HG02759 (cell line): ENCODE measurements around the gene RNASE4.
A peak's percentile ranks its signal among the peaks of the same experiment; 100 is the strongest.
"Not testable (repeated sequence)": the region's sequence is repeated elsewhere in the genome, so short reads cannot be mapped to it uniquely, and the experiment has no call there.

Source experiments
- ATAC-seq: cut with Tn5 transposase; IDR thresholded peaks from one replicate; pipeline ENCODE4 v1.9.1; 2021; ENCODE audit warnings: mild to moderate bottlenecking, moderate library complexity; ENCODE audit not compliant: unreplicated experiment

The RNASE4 gene

GRCh38 chr14:20683891-20684661 lies at the start of gene RNASE4:
Gene RNASE4, plus strand, starts transcription at chr14:20684560. Its CDS starts 14,812 bp downstream, at chr14:20699372.
- peak; percentile 32 for ATAC-seq

- no peak for ATAC-seq
These were observed 42.8 kb upstream of the RNASE4 start, which contains the start of gene OR6S1 for GRCh38 chr14:20641591-20641990. Gene OR6S1, minus strand, starts transcription at chr14:20641691. Its CDS starts 0 bp downstream, at chr14:20641691.

GRCh38 chr14:20642182-20642581 lies 42.2 kb upstream of the RNASE4 start:
- ATAC-seq, result no peak

- ATAC-seq, result not testable (repeated sequence)
These were observed 41.6 kb upstream of the RNASE4 start for GRCh38 chr14:20642755-20643154.

DNA sequence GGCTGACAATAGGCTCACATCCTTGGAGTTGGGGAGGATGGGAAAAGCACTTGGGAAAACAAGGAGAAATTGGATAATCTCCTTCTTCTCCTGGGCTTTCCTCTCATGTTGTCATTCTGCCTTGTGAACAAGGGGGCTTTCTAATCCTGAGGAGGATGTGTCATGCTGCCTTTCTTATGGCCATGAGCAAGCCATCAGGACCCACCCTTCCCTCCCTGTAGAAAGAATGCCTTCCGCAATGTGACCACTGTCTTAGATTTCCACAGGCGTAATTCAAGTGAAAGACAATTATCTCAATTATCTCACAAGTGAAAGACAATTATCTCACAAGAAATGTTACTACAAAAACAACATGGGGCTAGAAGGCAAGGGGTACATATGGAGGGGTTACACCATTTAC lies 39.8 kb upstream of the RNASE4 start:
- ATAC-seq, result no peak

GRCh38 chr14:20645481-20645880 lies 38.9 kb upstream of the RNASE4 start:
- no peak for ATAC-seq

- peak; percentile 67 for ATAC-seq
These were observed 31.1 kb upstream of the RNASE4 start for GRCh38 chr14:20652996-20653975.

DNA sequence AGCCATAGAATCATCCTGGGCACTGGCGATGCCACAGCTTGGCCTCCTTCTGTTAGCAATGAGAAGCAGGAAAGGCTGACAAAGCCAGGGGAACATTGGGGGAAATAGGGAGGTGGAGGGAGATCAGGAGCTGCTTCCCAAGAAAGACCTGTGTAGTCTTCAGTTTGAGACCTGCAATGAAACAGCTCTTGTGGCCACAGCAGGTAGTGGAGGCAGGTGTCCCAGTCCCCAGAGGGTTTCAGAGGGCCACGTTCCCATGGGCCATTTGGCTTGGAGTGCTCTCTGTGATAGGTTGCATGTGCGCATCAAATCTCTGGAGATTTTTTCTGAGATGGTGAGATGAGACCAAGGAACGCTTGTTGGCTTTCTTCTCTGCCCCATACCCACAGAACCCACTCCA lies 28.5 kb upstream of the RNASE4 start:
- no peak for ATAC-seq

- no peak for ATAC-seq
These were observed 28.1 kb upstream of the RNASE4 start for GRCh38 chr14:20656274-20656673.

GRCh38 chr14:20657216-20658211 lies 26.8 kb upstream of the RNASE4 start:
- ATAC-seq, result peak; percentile 38

DNA sequence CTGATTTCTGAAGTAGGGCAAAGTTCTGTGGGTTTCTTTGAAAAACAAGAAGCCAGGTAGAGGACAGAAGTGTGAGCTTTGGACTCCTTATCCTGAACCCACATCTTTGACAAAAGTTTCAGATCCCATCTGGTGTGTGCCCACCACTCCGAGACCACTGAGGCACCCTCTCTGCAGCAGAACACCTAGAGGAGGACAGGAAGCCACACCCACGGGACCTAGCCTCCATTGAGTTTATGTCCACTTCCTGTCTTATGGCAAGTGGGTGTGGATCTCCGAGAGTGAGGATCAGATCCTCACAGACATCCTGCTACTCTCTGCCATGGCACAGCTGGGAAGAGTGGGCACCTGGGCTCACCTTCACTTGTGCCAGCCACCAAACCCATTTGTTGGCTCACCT lies 26.1 kb upstream of the RNASE4 start:
- no peak for ATAC-seq

GRCh38 chr14:20659336-20659735 lies 25.0 kb upstream of the RNASE4 start:
- no peak for ATAC-seq

- ATAC-seq, result no peak
These were observed 24.5 kb upstream of the RNASE4 start for GRCh38 chr14:20659813-20660395.

GRCh38 chr14:20661197-20661596 lies 23.2 kb upstream of the RNASE4 start:
- no peak for ATAC-seq

- peak; percentile 79 for ATAC-seq
These were observed 21.2 kb upstream of the RNASE4 start for GRCh38 chr14:20662968-20663732.

- ATAC-seq, result not testable (repeated sequence)
These were observed 17.9 kb upstream of the RNASE4 start for GRCh38 chr14:20666400-20666961.

GRCh38 chr14:20667957-20668356 lies 16.4 kb upstream of the RNASE4 start:
- peak; percentile 73 for ATAC-seq

- no peak for ATAC-seq
These were observed 15.4 kb upstream of the RNASE4 start for GRCh38 chr14:20668969-20669368.
